GM15510 (cell line): ENCODE data around the gene P2RX3.

Source experiments
- POLR2A ChIP-seq: IDR thresholded peaks from 3 replicates; pipeline ENCODE4 v1.6.1; 2011; ENCODE audit warnings: borderline replicate concordance; ENCODE audit not compliant: insufficient read length; ENCODE audit errors: extremely low read depth

The P2RX3 gene

GRCh38 chr11:57405271-57405860 lies 67.2 kb downstream of the P2RX3 start:
- peak; percentile 15 for TF ChIP-seq POLR2A

DNA sequence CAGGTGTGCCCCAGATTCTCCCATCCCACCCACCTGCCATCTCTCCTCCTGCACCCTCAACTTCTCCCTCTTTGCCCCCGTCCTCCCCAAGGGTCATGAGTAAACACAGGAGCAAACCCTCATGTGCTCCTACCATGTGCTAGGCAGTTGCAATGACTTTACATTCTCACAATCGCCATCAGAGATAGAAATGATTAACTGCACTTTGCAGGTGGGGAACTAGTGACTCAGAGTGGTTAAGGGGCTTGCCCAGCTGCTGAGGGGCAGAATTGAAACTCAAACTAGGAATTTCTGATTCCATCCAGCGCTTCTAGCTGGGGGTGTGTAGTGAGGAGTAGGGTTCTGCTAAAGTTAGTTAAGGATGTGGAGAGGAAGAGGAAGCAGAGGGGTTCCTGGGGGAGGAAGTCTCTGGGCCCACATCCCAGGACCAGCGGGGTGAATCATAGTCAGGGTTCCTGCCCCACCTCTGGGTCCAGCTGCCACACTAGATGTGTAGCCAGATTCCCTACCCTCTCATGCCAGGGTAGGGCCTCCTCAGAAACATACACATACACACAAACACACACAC lies 68.3 kb downstream of the P2RX3 start:
- no peak for TF ChIP-seq POLR2A

DNA sequence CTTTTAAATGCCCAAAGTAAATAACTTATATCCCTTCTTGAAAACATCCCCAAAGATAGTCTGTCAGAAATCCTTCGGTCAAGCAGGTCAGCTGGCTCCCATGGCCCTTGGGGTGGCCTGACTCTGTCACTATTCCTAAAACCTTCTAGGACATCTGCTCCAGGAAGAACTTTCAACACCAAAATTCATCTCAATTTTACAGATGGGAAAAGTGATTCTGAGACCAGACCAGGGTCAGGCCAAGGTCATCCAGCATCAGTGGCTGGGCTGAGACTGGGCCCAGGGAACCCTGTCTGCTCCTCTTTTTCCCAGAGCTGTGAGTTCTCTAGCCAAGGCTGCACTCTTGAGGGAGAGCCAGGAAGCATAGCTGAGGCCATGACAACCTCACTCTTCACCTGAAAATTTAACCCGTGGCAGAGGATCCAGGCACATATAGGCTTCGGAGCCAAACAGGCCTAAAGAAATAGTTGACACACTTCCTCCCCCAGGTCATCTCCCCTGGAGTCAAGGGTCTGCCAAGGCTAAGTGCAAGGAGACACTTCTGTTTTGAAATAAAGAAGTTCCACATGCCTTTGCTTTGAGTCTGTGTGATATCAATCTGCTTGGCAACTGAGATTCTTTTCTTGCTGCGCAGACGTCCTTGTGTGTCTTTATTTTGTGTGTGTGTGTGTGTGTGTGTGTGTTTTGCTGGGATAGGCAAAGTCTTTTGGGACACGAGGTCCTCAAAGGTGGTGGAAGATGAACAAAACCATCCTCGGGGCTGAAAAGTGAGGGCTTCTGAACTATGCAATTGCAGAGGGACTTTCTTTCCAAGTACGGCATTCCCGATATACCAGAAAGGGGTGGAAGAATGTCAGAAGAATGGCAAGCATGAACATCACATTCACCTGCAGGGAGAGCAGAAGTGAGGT lies 69.1 kb downstream of the P2RX3 start:
- TF ChIP-seq POLR2A: no peak

DNA sequence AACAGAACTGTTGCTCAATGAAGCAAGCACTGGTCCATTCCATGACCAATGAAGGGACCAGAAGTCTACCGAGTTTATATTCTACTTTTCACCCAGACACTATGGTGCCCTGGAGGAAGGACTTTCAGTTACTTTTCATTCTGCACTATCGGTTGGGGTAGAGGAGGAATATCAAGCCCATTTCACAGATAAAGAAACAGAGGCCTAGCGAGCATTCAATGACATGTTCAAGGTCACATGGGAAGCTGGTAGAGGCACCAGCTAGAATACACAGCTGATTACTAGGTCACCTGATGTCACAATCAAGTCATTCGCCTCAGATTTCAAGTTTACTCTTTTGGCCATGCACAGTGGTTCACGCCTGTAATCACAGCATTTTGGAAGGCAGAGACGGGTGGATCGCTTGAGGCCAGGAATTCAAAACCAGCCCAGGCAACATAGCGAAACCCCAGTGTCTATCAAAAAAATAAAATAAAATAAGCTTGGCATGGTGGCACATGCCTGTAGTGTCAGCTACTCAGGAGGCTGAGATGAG lies 69.9 kb downstream of the P2RX3 start:
- no peak for TF ChIP-seq POLR2A

GRCh38 chr11:57408771-57409170 lies 70.6 kb downstream of the P2RX3 start:
- TF ChIP-seq POLR2A: no peak

GRCh38 chr11:57409321-57410100 lies 71.4 kb downstream of the P2RX3 start:
- no peak for TF ChIP-seq POLR2A

GRCh38 chr11:57410287-57410686 lies 72.1 kb downstream of the P2RX3 start:
- TF ChIP-seq POLR2A: no peak

DNA sequence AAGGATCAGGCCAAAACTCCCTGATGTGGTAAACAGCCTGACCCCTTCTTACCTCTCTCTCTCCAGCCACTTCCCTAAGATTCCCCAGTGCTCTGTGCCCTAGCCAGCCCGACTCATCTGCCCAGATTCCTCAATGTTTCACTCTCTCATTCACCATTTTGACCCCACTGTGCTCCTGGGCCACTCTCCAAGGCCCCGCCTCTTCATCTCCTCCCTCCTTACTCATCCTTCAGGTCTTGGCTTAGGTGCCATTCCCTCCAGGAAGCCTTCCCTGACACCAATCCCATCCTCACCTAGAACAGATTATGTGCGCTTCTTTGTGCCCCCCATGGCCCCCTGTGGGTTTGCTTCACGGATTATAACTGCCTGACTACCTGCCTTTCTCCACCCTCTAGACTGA lies 75.5 kb downstream of the P2RX3 start:
- TF ChIP-seq POLR2A: no peak

GRCh38 chr11:57414612-57415212 lies 76.6 kb downstream of the P2RX3 start:
- TF ChIP-seq POLR2A: no peak

- no peak for TF ChIP-seq POLR2A
Observed at GRCh38 chr11:57416436-57416835, 78.3 kb downstream of the P2RX3 start.

DNA sequence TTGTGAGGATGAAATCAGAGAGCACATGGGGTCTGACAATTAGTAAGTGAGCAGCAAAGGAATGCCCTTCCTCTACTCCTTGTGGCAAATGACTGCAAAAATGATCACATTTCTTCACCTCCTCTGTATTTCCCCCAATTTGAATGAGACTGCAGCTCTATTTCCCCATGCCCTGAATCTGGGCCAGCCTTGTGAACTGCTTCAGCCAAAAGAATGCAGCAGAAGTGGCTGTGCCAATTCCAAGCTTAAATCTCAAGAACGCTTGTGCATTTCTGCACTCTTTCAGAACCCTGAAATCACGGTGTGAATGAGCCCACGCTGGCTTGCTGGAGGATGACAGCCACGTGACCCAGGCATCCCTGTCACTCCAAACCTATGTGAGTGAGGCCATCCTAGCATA lies 78.9 kb downstream of the P2RX3 start:
- no peak for TF ChIP-seq POLR2A

- no peak for TF ChIP-seq POLR2A
Observed at GRCh38 chr11:57418131-57418530, 80.0 kb downstream of the P2RX3 start.

GRCh38 chr11:57419146-57419545 lies 81.0 kb downstream of the P2RX3 start:
- no peak for TF ChIP-seq POLR2A

DNA sequence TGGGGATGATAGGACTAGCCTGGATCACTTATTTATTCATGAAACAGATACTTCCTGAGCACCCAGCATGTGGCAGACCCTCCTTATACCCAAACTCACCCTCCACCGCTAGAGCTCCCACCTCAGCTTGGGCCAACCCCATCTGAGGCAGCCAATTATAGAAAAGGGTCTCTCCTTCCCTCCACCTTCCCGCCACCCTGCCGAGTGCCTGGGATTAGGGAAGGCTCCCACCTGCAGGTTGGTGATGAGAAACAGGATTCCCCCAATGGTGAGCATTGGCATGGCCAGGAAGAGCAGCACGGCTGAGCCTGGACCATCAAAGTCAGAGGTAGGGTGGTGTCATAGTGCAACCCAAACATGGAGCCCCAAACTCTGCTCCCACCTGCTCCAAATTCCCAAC lies 82.9 kb downstream of the P2RX3 start:
- no peak for TF ChIP-seq POLR2A
